ENCODE data around the gene SELENOV.

SELENOV gene

DNA sequence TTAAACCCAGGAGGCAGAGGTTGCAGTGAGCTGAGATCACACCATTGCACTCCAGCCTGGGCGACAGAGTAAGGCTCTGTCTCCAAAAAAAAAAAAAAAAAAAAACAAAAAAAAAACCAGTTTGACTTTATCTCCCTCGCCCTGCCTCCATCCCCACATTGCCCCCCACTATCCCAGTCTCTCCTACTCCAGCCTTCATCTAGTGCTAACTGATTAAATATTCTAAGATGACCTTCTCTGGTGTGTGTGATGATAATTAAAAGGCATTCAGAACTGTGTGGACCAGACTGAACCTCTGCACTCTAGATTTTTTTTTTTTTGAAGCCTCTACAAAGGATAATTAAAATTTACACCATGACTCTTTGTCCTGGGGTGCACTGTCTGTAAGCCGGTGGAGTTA lies 22.2 kb upstream of the SELENOV start:
- DNase-seq (ENCODE audit: low read depth) = no peak

DNA sequence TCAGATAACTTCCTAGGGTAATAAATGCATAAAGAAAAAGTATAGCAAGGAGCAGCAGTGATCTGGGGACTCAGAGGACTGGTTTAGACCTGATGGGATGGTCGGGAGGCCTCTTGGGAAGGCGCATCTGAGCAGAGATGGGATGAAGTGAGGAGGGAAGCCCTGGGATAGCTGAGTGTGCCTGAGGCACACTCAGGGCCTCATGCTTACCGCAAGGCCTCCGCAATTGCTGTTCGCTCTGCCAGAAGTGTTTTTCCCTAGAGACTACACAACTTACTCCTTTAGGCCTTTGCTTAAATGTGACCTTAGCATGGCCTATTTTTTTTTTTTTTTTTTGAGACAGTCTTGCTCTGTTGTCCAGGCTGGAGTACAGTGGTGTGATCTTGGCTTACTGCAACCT lies 20.3 kb upstream of the SELENOV start:
- no peak for DNase-seq (ENCODE audit: low read depth)

DNA sequence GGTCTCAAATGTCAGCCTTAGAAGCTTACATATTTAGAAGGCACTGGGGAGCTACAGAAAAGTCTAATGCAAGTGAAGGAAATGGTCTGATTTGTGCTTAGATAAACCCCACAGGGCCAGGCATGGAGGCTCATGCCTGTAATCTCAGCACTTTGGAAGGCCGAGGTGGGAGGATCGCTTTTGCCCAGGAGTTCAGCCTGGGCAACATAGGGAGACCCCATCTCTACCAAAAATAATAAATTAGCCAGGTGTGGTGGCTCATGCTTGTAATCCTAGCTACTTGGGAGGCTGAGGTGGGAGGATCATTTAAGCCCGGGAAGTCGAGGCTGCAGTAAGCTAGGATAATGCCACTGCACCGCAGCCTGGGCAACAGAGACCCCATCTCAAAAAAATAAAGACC lies 18.9 kb upstream of the SELENOV start:
- DNase-seq (ENCODE audit: low read depth) = no peak

DNA sequence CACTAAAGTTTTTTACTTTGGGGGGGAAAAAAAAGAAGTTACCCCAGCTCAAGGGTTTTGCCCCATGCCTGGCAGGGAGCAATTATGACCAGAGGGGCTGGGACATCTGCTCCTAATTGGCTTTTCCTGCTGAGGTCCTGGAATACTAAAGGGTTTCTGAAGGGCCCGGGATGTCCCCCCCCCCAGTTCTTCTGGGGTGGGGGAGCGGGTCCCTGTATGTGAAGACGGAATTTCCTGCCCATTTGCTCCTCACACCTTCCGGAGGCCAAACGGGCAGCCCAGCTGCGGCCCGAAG lies 17.3 kb upstream of the SELENOV start:
- no peak for DNase-seq (ENCODE audit: low read depth)

DNA sequence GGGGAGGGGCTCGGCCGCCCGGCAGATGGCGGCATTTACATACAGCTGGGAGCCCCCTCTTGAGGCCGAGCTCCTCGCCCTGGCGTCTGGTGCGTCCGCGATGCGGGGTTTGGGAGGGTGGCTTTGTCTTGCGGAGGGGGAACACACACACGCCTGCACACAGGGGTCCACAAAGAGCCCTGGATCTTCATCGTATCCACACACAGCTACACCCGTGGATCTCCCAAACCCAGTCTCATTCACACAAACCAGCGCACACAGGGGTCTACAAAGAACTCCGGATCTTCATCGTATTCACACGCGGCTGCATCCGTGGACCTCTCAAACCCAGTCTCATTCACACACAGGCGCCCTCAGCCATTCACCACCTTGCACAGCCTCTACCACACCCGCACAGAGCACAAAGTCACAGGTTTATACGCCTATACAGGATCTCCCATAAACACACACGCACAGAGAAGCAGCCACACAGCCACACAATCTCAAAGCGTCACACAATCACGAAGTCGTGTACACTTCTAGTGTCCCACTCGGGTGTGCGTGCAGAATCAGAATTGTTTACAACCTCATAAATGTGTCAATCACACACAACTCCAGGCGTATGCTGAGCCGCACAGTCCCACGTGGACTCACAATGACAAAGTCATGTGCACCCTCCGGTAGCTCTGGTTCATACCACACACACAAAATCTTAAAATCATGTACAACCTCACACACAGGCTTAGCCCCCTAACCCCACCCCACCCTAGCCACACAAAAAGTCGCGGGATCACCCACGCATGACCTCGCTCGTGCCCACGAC lies 16.7 kb upstream of the SELENOV start:
- no peak for DNase-seq (ENCODE audit: low read depth)

DNA sequence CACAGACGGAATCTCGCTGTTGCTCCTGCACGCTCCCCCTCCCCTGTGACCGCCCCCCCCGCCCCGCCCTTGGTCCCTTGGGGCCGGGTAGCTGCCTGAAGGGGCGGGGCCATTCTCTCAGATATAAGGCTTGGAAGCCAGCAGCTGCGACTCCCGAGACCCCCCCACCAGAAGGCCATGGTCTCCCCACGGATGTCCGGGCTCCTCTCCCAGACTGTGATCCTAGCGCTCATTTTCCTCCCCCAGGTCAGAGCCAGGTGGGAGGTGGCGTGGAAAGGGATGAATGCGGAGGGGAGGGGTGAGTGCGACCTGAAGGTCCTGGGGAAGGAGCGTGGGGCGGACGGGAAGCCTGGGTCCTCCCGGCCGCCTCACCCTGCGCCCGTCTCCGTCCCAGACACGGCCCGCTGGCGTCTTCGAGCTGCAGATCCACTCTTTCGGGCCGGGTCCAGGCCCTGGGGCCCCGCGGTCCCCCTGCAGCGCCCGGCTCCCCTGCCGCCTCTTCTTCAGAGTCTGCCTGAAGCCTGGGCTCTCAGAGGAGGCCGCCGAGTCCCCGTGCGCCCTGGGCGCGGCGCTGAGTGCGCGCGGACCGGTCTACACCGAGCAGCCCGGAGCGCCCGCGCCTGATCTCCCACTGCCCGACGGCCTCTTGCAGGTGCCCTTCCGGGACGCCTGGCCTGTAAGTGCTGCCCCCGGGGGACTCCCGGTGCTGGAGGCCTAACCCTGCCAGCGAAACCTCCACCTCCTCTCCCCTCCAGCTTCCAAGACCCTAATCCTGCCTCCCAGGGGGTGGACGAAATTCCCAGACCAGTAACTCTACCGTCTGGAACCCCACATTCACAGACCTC lies 15.9 kb upstream of the SELENOV start, which contains the start of gene DLL3:
Gene DLL3 (plus strand): TSS at position 150 of the 845 bp plus-strand sequence. CDS start 28 bp downstream, at position 178.
- no peak for DNase-seq (ENCODE audit: low read depth)

DNA sequence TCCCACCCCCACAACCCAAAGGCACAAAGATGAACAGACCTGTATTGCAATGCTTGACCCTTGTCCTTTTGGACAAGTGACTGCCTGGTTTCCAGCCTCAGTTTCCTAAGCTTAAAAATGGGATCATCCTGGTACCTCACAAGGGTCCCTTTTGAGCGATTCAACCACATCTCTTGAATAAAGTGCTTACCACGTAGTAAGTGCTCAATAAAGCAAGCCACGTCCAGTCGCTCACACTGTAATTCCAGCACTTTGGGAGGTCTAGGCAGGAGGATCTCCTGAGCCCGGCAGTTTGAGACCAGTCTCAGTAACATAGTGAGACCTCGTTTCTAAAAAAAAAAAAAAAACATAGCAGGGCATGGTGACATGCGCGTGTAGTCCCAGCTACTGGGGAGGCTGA lies 15.0 kb upstream of the SELENOV start:
- no peak for DNase-seq (ENCODE audit: low read depth)

DNA sequence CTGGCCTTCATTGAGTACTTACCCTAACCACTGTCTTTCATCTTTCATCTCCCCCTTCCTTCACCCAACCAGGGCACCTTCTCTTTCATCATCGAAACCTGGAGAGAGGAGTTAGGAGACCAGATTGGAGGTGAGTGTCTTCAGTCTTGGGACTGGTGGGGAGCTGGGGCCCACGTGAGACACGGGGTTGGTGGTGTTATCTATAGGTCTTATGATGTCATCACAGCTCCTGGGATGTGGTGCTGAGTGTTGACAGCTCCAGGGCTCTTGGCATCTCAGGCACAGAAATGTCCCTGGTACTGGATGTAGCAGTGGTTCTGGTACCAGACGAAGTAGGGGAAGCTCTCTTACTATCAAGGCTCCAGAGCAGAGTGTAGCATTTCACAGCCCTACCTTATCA lies 14.4 kb upstream of the SELENOV start:
- no peak for DNase-seq (ENCODE audit: low read depth)

DNA sequence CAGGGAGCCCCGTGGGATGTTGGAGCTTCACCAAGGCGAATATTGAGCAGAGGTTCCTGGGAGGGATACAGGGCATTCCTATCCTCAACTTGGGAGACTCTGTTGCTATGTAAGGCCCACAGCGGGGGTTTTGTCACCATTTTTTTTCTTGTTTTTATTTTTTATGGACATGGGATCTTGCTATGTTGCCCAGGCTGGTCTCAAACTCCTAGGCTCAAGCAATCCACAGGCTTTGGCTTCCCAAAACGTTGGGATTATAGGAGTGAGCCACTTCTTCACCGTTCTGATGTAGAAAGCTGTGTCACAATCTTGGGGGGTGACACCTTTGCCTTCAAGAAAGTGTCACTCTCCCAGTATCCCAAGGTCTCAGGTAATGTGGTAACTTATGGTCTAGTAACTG lies 13.6 kb upstream of the SELENOV start:
- no peak for DNase-seq (ENCODE audit: low read depth)

DNA sequence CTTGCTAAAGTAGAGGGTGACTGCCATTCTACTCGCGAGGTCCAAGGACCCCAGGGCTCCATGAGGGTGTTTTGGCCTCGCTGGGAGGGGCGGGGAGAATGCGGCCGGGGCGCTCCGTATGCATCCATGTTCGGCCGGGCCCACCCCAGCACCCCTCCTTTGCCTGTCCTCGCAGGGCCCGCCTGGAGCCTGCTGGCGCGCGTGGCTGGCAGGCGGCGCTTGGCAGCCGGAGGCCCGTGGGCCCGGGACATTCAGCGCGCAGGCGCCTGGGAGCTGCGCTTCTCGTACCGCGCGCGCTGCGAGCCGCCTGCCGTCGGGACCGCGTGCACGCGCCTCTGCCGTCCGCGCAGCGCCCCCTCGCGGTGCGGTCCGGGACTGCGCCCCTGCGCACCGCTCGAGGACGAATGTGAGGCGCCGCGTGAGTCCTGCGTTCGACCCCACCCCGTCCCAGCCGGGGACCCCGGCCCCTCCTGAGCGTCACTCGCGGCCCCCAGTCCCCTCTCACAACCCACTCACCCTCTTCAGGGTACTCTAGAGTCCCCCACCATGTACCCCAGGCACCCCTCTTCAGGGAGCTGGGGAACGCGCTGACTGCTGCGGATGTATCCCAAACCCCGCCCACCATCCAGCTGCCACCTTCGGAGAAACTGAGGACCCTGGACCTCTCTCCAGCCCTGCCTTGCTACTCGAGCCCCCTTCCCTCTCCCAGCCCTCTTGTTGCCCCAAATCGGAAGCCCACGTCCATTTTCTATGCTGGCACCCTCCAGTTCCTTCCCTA lies 12.1 kb upstream of the SELENOV start:
- DNase-seq (ENCODE audit: low read depth) = peak; percentile 65

DNA sequence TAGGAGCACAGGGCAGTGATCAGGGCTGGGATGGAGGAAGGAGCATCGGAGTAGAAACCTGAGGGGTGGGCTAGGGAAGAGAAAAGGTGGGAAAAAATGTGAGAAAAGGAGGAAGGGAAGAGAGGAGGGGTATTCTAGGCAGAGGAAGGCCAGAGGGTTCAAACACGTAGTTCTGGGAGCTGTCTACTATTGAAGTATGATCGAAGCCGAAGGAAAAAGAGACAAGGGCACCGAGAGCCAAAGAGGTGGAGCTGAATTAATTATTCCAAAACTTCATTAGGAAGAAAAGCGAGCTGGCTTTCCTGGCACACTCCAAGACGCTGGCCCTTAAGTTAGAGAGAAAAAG lies 8.4 kb upstream of the SELENOV start:
- DNase-seq (ENCODE audit: low read depth) = no peak

DNA sequence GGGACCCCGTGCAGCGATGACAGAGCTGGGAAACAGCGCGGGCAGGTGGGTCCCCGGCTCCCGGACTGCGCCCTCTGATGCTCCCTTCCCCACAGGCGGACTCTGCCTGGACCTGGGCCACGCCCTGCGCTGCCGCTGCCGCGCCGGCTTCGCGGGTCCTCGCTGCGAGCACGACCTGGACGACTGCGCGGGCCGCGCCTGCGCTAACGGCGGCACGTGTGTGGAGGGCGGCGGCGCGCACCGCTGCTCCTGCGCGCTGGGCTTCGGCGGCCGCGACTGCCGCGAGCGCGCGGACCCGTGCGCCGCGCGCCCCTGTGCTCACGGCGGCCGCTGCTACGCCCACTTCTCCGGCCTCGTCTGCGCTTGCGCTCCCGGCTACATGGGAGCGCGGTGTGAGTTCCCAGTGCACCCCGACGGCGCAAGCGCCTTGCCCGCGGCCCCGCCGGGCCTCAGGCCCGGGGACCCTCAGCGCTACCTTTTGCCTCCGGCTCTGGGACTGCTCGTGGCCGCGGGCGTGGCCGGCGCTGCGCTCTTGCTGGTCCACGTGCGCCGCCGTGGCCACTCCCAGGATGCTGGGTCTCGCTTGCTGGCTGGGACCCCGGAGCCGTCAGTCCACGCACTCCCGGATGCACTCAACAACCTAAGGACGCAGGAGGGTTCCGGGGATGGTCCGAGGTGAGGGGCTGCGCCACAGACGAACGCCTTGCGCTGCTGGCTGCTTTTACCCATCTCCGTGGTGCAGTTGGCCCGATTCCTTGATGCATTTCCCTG lies 7.8 kb upstream of the SELENOV start:
- peak; percentile 38 for DNase-seq (ENCODE audit: low read depth)

DNA sequence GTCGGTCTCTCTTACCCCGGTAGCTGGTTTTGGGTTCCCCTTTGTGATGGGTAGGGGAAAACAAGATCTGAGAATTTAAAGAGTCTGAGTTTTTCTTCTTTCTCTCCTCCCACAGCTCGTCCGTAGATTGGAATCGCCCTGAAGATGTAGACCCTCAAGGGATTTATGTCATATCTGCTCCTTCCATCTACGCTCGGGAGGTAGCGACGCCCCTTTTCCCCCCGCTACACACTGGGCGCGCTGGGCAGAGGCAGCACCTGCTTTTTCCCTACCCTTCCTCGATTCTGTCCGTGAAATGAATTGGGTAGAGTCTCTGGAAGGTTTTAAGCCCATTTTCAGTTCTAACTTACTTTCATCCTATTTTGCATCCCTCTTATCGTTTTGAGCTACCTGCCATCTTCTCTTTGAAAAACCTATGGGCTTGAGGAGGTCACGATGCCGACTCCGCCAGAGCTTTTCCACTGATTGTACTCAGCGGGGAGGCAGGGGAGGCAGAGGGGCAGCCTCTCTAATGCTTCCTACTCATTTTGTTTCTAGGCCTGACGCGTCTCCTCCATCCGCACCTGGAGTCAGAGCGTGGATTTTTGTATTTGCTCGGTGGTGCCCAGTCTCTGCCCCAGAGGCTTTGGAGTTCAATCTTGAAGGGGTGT lies 7.1 kb upstream of the SELENOV start:
- no peak for DNase-seq (ENCODE audit: low read depth)

DNA sequence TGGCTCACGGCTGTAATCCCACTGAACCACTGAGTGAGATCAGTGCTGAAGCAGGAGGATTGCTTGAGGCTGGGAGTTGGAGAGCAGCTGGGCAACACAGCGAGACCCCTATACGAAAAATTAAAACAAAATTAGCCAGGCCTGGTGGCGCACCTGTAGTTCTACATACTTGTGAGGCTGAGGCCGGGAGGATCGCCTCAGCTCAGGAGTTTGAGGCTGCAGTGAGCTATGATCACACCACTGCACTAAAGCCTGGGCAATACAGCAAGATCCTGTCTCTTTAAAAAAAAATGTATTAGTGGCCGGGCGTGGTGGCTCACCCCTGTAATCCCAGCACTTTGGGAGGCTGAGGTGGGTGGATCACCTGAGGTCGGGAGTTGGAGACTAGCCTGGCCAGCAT lies 6.3 kb upstream of the SELENOV start:
- no peak for DNase-seq (ENCODE audit: low read depth)

DNA sequence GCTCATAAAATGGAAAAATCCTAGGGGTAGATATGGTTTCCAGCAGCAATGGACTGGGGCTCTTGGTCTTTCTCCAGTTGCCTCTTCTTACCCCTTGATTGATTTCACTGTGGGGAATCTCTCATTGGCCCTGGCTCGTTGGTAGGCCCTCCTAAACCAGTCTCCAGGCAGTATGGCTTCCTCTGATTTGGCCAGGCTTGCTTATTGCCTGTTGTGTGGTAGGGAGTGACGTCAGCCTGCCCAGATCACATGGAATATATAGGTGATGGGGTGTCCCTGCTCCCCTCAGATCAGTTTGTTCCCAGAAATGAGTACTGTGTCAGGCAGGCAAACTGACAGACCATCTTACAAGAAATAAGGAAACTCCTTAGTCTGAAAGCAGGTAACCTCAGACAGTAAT lies 5.7 kb upstream of the SELENOV start:
- DNase-seq (ENCODE audit: low read depth) = no peak

DNA sequence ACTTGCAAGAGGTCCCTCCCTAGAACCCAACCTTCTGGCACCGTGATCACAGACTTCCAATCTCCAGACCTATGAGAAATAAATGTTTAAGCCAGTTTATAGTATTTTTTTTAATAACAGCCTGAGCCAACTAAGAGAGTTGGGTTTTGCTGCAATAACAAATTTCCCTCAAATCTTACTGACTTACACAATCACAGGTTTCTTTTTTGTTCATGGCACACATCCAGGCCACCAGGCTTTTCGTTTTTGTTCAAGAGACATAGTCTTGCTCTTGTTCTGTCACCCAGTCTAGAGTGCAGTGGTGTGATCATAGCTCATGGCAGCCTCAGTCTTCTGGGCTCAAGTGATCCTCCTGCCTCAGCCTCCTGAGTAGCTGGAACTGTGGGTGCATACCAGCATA lies 2.0 kb upstream of the SELENOV start:
- DNase-seq (ENCODE audit: low read depth) = no peak

DNA sequence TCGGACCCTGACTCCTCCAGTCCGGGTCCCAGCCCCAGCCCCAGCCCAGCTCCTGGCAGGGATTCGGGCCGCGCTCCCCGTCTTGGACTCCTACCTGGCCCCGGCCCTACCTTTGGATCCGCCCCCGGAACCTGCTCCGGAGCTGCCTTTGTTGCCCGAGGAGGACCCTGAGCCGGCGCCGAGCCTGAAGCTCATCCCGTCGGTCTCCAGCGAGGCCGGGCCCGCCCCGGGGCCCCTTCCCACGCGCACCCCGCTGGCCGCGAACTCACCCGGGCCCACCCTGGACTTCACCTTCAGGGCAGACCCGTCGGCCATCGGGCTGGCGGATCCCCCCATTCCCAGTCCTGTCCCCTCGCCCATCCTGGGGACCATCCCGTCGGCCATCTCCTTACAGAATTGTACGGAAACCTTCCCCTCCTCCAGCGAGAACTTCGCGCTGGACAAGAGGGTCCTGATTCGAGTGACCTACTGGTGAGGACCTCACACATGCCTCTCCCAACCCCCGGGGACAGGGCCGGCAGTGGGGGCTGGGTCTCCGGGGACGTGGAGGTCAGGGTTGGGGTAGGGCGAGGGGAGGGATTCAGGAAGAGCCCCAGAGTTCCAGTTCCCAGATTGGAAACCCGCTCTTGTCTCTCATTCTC lies 732 bp downstream of the SELENOV start:
- no peak for DNase-seq (ENCODE audit: low read depth)

DNA sequence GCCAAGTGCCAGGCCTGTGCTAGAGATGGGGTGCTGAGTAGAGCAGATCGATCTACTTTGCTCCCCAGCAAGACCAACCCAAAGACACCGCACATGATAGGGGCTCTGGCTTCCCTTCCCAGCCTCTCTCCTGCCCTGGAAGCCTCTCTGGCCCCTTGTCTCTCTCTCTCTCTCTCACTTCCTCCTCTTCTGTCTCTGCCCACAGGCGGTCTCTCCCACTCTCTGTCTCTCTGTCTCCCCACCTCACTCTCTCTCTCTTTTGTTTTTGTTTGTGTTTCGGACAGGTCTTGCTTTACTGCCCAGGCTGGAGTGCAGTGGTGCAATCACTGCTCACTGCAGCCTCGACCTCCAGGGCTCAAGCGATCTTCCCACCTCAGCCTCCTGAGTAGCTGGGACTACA lies 1.3 kb downstream of the SELENOV start:
- no peak for DNase-seq (ENCODE audit: low read depth)

DNA sequence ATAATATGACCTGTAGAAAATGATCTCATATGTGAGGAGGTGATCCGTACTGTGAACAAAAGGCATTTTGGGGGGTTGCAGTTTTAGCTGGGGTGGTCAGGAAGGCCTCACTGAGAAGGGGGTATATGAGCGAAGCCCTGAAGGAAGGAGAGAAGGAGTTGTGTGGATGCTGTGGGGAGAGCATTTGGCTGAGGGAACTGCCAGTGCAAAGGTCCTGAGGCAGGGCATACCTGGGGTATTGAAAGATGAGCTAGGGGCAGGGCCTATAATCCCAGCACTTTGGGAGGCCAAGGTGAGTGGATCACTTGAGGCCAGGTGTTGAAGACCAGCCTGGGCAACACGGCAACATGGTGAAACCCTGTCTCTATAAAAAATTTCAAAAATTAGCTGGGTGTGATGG lies 2.5 kb downstream of the SELENOV start:
- DNase-seq (ENCODE audit: low read depth) = no peak

DNA sequence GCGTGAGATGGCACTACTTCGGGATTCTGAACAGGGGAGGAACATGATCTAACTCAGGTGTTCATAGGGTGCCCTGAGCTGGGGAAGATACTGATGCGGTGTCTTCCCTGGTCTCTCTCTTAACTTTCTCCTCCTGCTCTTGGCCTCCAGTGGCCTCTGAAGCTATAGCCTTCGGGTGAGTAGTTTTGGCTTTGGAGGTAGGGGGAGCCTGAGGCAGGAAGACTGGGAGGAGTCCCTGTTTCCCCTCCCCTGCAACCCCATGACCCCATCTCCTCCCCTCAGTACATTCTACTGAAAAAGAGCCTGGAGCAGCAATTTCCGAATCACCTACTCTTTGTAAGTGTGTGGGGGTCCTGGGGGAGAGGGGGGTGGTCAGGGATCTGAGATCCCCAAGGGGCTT lies 3.5 kb downstream of the SELENOV start:
- no peak for DNase-seq (ENCODE audit: low read depth)

DNA sequence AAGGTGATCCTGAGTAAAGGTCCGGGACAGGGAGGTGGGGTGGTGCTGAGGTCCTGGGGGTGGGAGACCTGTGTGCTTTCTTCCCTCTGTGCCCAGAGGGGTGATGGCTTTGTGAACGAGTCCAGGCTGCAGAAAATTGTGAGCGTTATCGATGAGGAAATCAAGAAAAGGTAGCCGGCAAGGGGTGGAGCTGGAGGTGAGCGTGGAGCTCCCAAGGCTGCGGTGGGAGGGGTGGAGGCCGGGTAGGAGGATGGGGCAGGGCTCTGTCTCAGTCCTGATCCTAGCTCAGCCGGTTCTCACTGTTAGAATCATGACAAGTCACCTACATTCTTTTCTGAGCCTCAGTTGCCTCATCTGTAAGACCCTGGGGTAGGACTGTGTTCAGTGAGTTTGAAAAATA lies 4.0 kb downstream of the SELENOV start:
- no peak for DNase-seq (ENCODE audit: low read depth)
